DND-41 (cell line): ENCODE results near the gene MSI2.

Source experiments
- EZH2 ChIP-seq: IDR thresholded peaks from 3 replicates; pipeline ENCODE4 v1.6.1; 2012; ENCODE audit warnings: borderline replicate concordance, low read depth, mild to moderate bottlenecking, moderate library complexity, low read length, inconsistent platforms; ENCODE audit not compliant: severe bottlenecking
- TF ChIP-seq, protein P1 (sequence below): IDR thresholded peaks from 2 replicates; pipeline ENCODE4 v1.5.1; 2012; ENCODE audit warnings: borderline replicate concordance, low read length, moderate library complexity, mild to moderate bottlenecking; ENCODE audit not compliant: poor library complexity, severe bottlenecking; ENCODE audit errors: extremely low read depth

- TF ChIP-seq, protein P1, sequence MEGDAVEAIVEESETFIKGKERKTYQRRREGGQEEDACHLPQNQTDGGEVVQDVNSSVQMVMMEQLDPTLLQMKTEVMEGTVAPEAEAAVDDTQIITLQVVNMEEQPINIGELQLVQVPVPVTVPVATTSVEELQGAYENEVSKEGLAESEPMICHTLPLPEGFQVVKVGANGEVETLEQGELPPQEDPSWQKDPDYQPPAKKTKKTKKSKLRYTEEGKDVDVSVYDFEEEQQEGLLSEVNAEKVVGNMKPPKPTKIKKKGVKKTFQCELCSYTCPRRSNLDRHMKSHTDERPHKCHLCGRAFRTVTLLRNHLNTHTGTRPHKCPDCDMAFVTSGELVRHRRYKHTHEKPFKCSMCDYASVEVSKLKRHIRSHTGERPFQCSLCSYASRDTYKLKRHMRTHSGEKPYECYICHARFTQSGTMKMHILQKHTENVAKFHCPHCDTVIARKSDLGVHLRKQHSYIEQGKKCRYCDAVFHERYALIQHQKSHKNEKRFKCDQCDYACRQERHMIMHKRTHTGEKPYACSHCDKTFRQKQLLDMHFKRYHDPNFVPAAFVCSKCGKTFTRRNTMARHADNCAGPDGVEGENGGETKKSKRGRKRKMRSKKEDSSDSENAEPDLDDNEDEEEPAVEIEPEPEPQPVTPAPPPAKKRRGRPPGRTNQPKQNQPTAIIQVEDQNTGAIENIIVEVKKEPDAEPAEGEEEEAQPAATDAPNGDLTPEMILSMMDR = no peak
- no peak for TF ChIP-seq EZH2
Measured at GRCh38 chr17:57406131-57406980, 150.0 kb downstream of the MSI2 start.
